Skeletal muscle tissue (tissue), 4 donors: ENCODE measurements around the gene WIPF1. TPM values are rescaled to one million over a fixed set of nuclear protein-coding genes. Genes with fewer than 3 reads are reported as not detected.

Experiments
- H3K27ac ChIP-seq: one replicate; pipeline ENCODE4 v1.7.0; 2013; ENCODE audit warnings: mild to moderate bottlenecking, low read depth, low read length, inconsistent platforms
- H3K27me3 ChIP-seq, 3 donors: one replicate each; pipeline ENCODE4 v1.7.0; 2013; ENCODE audit warnings: low read length in 3 of 3; ENCODE audit not compliant: control insufficient read depth in 3 of 3, insufficient read depth in 3 of 3
- H3K36me3 ChIP-seq, 3 donors: one replicate each; pipeline ENCODE4 v1.7.0; 2013; ENCODE audit warnings: low read length in 3 of 3; ENCODE audit not compliant: control insufficient read depth in 3 of 3, insufficient read depth in 3 of 3
- H3K4me1 ChIP-seq, 3 donors: one replicate each; pipeline ENCODE4 v1.7.0; 2013; ENCODE audit warnings: low read length in 3 of 3, mild to moderate bottlenecking in 3 of 3; ENCODE audit not compliant: control insufficient read depth in 3 of 3, insufficient read depth in 3 of 3
- H3K4me3 ChIP-seq, 3 donors: one replicate each; pipeline ENCODE4 v1.7.0; 2013; ENCODE audit warnings: low read length in 3 of 3
- H3K9ac ChIP-seq, 3 donors: one replicate each; pipeline ENCODE4 v1.7.0; 2013; ENCODE audit warnings: low read length in 3 of 3, mild to moderate bottlenecking in 3 of 3, moderate library complexity in 2 of 3, low read depth in 1 of 3
- H3K9me3 ChIP-seq, 3 donors: one replicate each; pipeline ENCODE4 v1.7.0; 2013; ENCODE audit warnings: low read length in 3 of 3; ENCODE audit not compliant: control insufficient read depth in 3 of 3
- total RNA-seq: library from RNA; depleted of rRNA; stranded (reverse); fragments of >200 nt; gene quantifications from one replicate; pipeline ENCODE4 v1.2.3, GENCODE V29; 2014
- donor health status: Osteomylitis.

Gene WIPF1
- total RNA-seq, 1 donor from 2014 or later: 16.2 TPM

GRCh38 chr2:174600349-174600748 lies 2.7 kb upstream of the WIPF1 start:
- Histone ChIP-seq H3K27me3 (no peaks in the 10 kb centered on the region), H3K4me1 (peaks cover 0 to 6% (median 2%) of the 10 kb centered on the region in 3 donors), H3K9ac (no peak overlapping the region), H3K4me3 (no peak overlapping the region), H3K36me3 (no peaks in the 10 kb centered on the region), H3K9me3 (no peaks in the 10 kb centered on the region), H3K27ac (peak overlapping the region; percentile 3)

GRCh38 chr2:174599310-174599921 lies 1.8 kb upstream of the WIPF1 start:
- Histone ChIP-seq H3K9me3 (no peaks in the 10 kb centered on the region), H3K27ac (peak overlapping the region; percentile 48), H3K4me1 (peaks cover 0 to 6% (median 2%) of the 10 kb centered on the region in 3 donors), H3K36me3 (no peaks in the 10 kb centered on the region), H3K27me3 (no peaks in the 10 kb centered on the region), H3K4me3 (no peak overlapping the region), H3K9ac (no peak overlapping the region)

DNA sequence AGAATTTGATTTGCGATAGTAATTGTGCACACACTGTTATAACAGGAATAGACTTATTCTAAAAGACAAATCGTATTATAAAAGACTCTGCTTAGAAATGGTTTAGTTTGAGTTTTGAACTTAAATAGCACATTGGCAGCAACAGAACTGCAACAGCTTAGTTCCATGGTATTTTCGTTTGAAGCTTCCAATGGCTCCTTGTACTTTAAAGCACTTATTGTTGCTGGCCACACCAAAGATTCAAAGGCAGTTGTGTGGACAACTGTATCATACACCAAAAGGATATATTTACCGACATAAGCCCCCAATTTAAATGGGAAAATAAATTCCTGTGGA lies 627 bp downstream of the WIPF1 start:
- Histone ChIP-seq H3K36me3 (no peaks in the 10 kb centered on the region), H3K9ac (no peak overlapping the region), H3K27ac (peak overlapping the region; percentile 67), H3K4me3 (peak overlapping the region in 1 of 3 donors; percentile 19), H3K27me3 (no peaks in the 10 kb centered on the region), H3K4me1 (peaks cover 0 to 6% (median 2%) of the 10 kb centered on the region in 3 donors), H3K9me3 (no peaks in the 10 kb centered on the region)

DNA sequence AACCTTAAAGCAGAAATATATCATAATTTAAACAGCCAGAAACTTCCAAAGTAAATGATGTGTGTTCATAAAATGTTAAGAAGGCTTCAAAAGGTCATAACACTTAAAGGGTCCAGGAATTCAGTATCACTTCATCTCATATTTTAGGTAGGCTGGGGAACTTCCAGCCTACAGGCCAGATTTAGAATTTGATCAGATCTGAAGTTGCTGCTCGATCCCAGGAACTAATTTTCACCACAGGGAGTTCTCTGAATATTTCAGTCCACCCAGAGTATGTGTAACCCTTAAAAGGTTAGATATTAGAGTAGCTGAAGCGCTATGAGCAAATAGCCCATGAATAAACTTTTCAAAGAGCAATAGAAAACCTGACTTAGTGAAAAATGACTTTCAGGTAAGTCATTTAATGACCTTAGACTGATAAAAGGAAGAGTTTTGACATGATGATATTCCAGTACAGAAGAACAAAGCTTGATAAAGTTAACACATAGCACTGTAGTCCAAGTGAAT lies 1.7 kb downstream of the WIPF1 start:
- H3K9ac ChIP-seq: no peak overlapping the region
- H3K36me3 ChIP-seq: no peaks in the 10 kb centered on the region
- peak overlapping the region; percentile 67 for H3K27ac ChIP-seq
- H3K9me3 ChIP-seq: no peaks in the 10 kb centered on the region
- H3K4me3 ChIP-seq: no peak overlapping the region
- H3K27me3 ChIP-seq: no peaks in the 10 kb centered on the region
- peaks cover 0 to 7% (median 4%) of the 10 kb centered on the region in 3 donors for H3K4me1 ChIP-seq

DNA sequence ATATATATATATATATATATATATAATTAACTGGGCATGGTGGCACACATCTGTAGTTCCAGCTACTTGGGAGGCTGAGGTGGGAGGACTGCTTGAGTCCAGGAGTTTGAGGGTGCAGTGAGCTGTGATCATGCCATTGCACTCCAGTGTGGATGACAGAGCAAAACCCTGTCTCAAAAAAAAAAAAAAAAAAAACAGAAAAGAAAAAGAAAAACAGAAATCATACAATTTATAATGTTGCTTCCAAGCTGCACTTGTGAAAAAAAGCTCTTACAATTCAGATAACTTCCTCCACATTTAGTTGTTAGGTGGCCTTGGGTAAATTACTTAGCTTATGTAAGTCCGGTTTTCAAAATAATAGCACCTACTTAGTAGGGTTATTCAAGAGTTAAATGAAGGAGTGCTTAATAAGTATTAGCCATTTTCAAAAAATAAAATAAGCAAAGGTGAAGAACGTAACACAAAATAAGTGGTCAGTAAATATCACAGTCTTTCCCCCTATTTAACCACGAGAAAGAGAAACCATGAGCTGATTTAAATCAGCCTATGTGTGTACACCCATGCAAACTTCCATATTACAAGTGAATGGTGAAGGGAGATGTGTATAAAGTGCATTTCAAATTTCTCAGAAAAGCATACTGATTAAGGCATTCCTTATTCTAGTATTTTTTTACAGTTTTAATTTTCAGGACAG lies 2.3 kb downstream of the WIPF1 start:
- H3K4me1 ChIP-seq: peaks cover 0 to 11% (median 9%) of the 10 kb centered on the region in 3 donors
- H3K9ac ChIP-seq: no peak overlapping the region
- H3K36me3 ChIP-seq: no peaks in the 10 kb centered on the region
- H3K27me3 ChIP-seq: no peaks in the 10 kb centered on the region
- H3K27ac ChIP-seq: peak overlapping the region; percentile 67
- no peaks in the 10 kb centered on the region for H3K9me3 ChIP-seq
- H3K4me3 ChIP-seq: no peak overlapping the region

DNA sequence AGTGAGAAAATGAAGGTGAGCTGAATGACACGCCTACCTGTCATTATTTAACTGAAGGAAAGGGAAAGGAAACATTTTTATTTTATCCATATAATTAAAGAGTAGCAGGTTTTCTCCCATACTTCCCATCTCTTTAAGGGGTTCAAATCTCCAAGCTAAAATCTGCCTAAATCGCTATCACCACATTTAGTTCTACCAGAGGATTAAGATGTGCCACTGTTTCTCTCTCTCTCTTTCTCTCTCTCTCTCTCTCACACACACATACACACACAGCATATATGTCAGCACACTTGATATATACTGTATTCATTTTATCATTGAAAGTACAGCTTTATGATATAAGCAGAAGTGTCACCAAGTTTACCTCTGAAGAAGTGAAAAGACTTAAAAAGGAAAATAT lies 3.1 kb downstream of the WIPF1 start:
- peaks cover 0 to 13% (median 6%) of the 10 kb centered on the region in 3 donors for H3K4me1 ChIP-seq
- no peak overlapping the region for H3K4me3 ChIP-seq
- peak overlapping the region; percentile 70 for H3K27ac ChIP-seq
- no peaks in the 10 kb centered on the region for H3K36me3 ChIP-seq
- H3K27me3 ChIP-seq: no peaks in the 10 kb centered on the region
- no peaks in the 10 kb centered on the region for H3K9me3 ChIP-seq
- H3K9ac ChIP-seq: no peak overlapping the region

- peaks cover 0 to 20% (median 9%) of the 10 kb centered on the region in 3 donors for H3K4me1 ChIP-seq
- H3K36me3 ChIP-seq: no peaks in the 10 kb centered on the region
Measured at GRCh38 chr2:174593574-174594203, 3.9 kb downstream of the WIPF1 start.

DNA sequence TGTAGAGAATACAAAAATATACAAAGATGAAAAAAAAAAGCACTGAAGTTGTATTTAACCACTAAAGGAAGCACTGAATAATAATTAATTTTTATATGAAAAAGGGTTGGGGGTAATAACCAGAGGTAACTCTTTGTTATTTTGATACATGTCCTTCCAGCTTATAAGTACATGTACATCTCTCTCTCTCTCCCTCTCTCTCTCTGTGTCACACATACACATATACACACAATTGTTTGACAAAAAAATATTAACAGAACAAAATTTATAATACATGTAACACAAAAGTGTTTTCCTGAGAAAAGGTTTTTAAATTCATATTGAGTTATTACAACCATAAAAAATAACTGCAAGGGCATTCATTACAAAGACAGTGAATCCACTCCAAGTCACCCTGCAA lies 4.6 kb downstream of the WIPF1 start:
- no peak overlapping the region for H3K27ac ChIP-seq
- H3K4me1 ChIP-seq: peaks cover 3 to 26% (median 9%) of the 10 kb centered on the region in 3 donors
- H3K9me3 ChIP-seq: no peaks in the 10 kb centered on the region
- H3K4me3 ChIP-seq: no peak overlapping the region
- no peaks in the 10 kb centered on the region for H3K27me3 ChIP-seq
- H3K36me3 ChIP-seq: peaks cover 0 to 2% (median 0%) of the 10 kb centered on the region in 3 donors
- H3K9ac ChIP-seq: no peak overlapping the region

More at GRCh38 chr2:174593574-174594203, 3.9 kb downstream of the WIPF1 start:
- Histone ChIP-seq H3K27me3 (no peaks in the 10 kb centered on the region), H3K27ac (peak overlapping the region; percentile 70), H3K9me3 (no peaks in the 10 kb centered on the region), H3K9ac (no peak overlapping the region), H3K4me3 (peak overlapping the region in 1 of 3 donors; percentile 6)

DNA sequence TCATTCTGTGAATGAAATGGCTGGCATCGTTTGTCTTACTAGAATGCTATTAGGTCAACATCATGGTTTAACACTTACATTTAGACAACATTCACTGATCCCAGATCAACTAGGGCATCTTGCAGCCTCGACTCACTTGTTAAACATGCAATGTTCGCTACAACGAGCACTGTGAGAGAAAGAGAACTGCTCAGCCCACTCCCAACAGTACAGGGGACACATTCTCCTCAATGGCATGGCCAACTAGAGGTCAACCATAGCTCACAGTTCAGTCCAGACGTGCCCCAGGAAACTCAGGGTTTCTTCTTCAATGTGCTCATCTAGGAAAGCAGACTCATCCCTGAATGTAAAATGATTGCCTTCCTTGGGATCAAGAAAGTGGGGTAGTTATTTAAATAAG lies 5.9 kb downstream of the WIPF1 start:
- Histone ChIP-seq H3K27me3 (no peaks in the 10 kb centered on the region), H3K4me1 (peaks cover 5 to 28% (median 9%) of the 10 kb centered on the region in 3 donors), H3K36me3 (peaks cover 0 to 2% (median 0%) of the 10 kb centered on the region in 3 donors), H3K9me3 (no peaks in the 10 kb centered on the region), H3K4me3 (no peak overlapping the region), H3K27ac (peak overlapping the region; percentile 26), H3K9ac (no peak overlapping the region)
